ENCODE results near the gene PHOSPHO1.

Gene PHOSPHO1

DNA sequence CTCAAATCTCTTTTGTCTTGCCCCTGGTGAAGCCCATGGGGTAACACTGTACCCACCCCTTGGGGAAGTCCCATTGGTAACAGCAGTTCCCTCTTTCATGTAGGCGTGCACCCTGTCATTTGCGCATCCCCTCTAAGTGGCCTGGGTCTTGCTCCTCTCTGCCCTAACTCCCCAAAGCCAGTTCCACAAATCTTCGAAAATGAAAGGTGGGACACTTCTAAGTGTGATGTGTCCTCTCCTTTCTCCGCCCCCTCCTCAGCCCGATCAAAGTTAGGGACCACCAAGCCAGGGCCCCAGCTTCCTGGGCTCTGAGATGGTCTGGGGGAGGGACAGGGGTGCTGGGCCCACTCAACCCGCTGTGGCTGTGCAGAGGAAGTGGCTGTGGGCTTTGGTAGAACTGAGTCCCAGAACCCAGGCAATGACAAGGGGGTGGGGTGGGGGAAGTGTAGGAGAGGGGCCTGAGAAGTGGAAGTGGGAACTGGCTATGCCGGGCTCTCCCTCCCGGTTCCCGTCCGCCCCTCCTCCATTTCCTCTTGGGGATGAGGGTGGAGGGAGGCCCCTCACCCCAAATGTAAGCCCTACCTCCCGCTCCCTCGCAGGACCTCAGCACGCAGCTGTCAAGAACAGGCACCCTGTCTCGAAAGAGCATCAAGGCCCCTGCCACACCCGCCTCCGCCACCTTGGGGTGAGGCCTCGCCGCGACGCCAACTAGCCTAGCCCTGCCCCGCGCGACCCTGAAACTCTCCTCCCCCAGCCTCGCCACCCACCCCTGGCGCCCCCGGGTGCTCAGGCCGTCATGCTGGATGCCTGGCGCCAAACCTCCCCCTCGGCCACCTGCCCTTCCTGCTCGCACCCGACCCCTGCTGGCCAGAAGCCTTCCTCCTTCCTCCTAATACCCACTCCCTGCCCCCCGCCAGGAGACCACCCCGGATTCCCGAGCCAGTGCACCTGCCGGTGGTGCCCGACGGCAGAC is 11.4 kb downstream of the PHOSPHO1 start:
- H3K27me3 Mint-ChIP-seq: peaks cover 14% of the 10 kb centered on the region
- H3K4me3 Mint-ChIP-seq: peak overlapping the region; percentile 21
- H3K27ac Mint-ChIP-seq: peak overlapping the region; percentile 85
- intact Hi-C loops (cut with micrococcal nuclease): loop anchor here (2.0 kb wide), 1 partner anchor 26 kb away; no protein-coding TSS in a partner anchor
- H3K36me3 Mint-ChIP-seq (ENCODE audit: low read depth): no peaks in the 10 kb centered on the region
- H3K4me1 Mint-ChIP-seq (ENCODE audit: low read depth): peaks cover 79% of the 10 kb centered on the region
- no peaks in the 10 kb centered on the region for H3K9me3 Mint-ChIP-seq

DNA sequence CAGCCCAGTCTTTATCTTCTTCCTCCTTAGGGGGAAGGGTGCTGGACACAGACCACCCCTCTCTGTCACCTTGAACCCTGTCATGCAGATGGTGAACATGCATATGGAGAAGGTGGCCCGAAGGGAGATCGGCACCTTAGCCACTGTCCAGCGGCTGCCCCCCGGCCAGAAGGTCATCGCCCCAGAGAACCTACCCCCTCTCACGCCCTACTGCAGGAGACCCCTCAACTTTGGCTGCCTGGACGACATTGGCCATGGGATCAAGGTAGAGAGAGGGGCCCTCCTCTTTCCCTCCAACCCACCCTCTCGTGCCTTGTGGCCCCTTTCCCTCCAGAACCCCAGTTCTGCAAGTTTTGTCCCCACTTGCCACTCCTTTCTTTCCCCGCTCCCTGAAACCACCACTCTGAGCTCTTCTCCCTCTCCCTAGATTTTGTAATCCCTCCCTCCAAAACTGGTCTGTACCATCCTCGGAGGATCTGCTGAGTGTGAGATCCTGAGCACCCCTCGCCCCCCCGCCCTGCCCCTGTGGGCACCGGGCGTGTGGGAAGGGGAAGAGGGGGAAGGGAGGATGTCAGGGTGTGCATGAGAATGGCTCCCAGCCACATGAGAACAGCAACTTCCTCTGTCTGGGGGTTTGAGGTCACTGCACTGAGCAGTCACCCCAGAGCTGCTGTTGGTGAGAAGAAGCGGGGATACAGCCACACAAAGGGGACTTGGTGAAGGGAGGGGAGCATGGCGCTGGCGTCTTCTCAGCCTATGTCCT is 12.8 kb downstream of the PHOSPHO1 start:
- intact Hi-C loops (cut with micrococcal nuclease): loop anchor here (2.0 kb wide), 1 partner anchor 25 kb away; no protein-coding TSS in a partner anchor
- Mint-ChIP-seq H3K4me3 (peak overlapping the region; percentile 70), H3K36me3 (ENCODE audit: low read depth) (no peaks in the 10 kb centered on the region), H3K9me3 (no peaks in the 10 kb centered on the region), H3K4me1 (ENCODE audit: low read depth) (peaks cover 79% of the 10 kb centered on the region), H3K27ac (peak overlapping the region; percentile 85), H3K27me3 (no peaks in the 10 kb centered on the region)

DNA sequence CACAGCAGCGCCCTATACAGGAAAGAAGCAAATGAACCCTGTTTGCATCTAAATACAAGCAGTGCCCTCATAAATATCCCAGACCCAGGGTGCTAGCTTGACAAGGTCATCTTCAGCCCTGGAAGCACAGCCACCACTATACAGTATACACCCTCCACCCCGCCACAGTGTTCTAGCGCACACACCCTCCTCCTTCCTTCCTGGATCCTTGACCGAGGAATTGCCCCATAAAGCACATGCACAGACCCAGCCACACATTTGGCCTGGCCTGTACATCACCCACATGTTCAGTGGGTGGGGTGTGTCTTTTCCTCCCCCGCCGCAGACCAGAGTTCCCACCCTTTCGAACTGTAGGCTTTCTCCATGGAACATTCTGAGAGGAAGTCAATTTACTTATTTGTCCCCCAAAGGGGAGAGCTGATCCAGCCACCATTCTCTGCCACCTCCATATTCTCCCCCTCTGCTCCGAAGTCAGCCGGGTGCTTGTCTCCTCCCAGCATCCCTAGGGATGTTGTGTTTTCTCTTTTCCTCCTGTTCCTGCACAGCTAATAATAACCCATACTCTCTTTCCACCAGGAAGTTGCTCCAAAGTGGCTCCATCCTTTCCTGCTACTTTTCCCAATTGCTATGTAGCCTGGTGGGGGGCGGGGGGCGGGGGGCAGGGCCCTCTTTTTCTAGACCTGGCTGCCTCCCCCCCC is 13.5 kb downstream of the PHOSPHO1 start:
- Mint-ChIP-seq H3K36me3 (ENCODE audit: low read depth) (no peaks in the 10 kb centered on the region), H3K27me3 (no peaks in the 10 kb centered on the region), H3K9me3 (no peaks in the 10 kb centered on the region), H3K4me1 (ENCODE audit: low read depth) (peaks cover 80% of the 10 kb centered on the region), H3K27ac (peak overlapping the region; percentile 85), H3K4me3 (peak overlapping the region; percentile 27)
- intact Hi-C loops (cut with micrococcal nuclease): no loop called here

DNA sequence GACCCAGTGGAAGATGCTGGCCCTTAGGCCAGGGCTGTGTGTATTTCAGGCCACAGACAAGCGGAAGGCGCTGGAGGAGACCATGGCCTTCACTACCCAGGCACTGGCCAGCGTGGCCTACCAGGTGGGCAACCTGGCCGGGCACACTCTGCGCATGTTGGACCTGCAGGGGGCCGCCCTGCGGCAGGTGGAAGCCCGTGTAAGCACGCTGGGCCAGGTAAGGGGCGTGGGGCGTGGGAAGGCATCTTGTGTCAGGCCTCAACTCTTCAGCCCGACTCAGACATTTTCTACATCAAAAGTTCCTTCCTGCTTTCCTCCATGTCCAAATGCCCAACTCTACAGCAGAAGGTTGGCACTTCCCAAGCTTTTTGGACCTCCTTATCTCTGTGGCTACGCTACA is 14.1 kb downstream of the PHOSPHO1 start:
- peak overlapping the region; percentile 85 for H3K27ac Mint-ChIP-seq
- no peaks in the 10 kb centered on the region for H3K27me3 Mint-ChIP-seq
- H3K9me3 Mint-ChIP-seq: no peaks in the 10 kb centered on the region
- peaks cover 83% of the 10 kb centered on the region for H3K4me1 Mint-ChIP-seq (ENCODE audit: low read depth)
- H3K4me3 Mint-ChIP-seq: no peak overlapping the region
- intact Hi-C loops (cut with micrococcal nuclease): no loop called here
- H3K36me3 Mint-ChIP-seq (ENCODE audit: low read depth): no peaks in the 10 kb centered on the region

DNA sequence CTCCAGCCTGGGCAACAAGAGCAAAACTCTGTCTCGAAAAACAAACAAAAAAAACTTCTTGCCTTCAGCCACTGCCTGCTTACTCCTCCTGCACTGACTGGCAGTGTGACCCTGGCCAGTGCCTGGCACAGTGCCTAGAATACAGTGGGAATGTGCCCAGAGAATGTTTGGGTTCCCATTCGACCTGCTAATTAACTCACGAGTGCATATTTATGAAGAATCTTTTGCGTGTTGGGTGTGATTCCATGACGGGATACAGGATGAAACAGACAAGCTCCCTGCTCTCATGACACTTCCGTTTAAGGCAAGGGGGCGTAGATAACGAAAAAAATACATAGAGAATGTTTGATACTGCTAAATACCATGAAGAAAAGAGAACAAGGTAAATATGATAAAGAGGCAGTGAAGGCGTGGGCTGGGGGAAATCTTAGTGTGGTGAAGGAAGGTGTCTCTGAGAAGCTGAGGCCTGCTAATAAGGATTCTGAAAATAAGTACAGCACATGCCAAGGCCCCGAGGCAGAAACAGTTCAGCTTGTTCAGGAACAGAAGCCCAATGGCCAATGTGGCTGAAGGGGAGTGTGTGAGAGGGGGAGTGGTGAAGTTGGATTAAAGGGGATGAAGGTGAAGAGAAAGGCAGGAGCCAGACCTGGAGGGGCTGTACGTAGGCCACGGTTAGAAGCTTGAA is 15.8 kb downstream of the PHOSPHO1 start:
- no peaks in the 10 kb centered on the region for H3K36me3 Mint-ChIP-seq (ENCODE audit: low read depth)
- H3K27me3 Mint-ChIP-seq: no peaks in the 10 kb centered on the region
- no peaks in the 10 kb centered on the region for H3K9me3 Mint-ChIP-seq
- no peak overlapping the region for H3K4me3 Mint-ChIP-seq
- peaks cover 92% of the 10 kb centered on the region for H3K4me1 Mint-ChIP-seq (ENCODE audit: low read depth)
- intact Hi-C loops (cut with micrococcal nuclease): no loop called here
- H3K27ac Mint-ChIP-seq: peak overlapping the region; percentile 85

DNA sequence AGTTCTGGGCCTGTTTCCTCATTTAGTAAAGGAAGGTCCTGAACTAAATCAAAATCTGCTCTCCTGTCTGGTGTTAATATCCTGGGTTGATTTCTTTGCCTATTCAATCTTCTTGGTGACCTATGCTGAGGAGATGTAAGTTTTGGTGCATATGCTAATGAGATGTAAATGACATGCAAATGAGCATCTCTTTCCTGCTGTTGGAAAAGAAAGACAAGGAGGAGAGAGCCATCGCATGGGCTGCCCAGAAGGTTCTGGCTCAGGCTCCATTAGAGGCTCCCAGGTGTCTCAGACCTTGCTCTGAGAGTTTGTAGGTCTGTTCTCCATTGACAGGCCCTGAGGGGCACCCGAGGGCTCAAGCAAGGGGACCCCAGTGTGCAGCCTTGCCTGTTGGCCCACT is 16.7 kb downstream of the PHOSPHO1 start:
- Mint-ChIP-seq H3K36me3 (ENCODE audit: low read depth) (no peaks in the 10 kb centered on the region), H3K4me1 (ENCODE audit: low read depth) (peaks cover 92% of the 10 kb centered on the region), H3K4me3 (no peak overlapping the region), H3K9me3 (no peaks in the 10 kb centered on the region), H3K27me3 (no peaks in the 10 kb centered on the region), H3K27ac (peak overlapping the region; percentile 28)
- intact Hi-C loops (cut with micrococcal nuclease): no loop called here

DNA sequence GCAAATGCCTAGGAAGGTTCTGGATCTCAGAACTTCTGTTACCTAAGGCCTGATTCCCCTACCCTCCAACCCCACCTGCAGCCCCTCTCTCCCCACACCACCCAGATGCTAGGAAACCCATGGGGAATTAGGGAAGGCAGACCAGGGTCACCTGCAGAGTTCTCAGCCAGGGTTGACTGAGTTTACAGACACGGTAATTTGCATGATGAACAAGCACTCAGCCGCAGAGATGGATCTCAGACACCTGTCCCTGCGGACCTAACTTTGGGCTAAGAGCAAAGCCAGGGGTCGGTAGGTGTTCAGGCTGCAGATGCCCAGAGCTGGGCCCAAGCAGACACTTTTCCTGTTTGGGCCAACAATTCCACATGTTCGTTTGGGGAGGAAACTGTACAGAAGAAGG is 17.2 kb downstream of the PHOSPHO1 start:
- H3K9me3 Mint-ChIP-seq: no peaks in the 10 kb centered on the region
- H3K27me3 Mint-ChIP-seq: no peaks in the 10 kb centered on the region
- intact Hi-C loops (cut with micrococcal nuclease): no loop called here
- peak overlapping the region; percentile 28 for H3K27ac Mint-ChIP-seq
- peaks cover 90% of the 10 kb centered on the region for H3K4me1 Mint-ChIP-seq (ENCODE audit: low read depth)
- no peaks in the 10 kb centered on the region for H3K36me3 Mint-ChIP-seq (ENCODE audit: low read depth)
- no peak overlapping the region for H3K4me3 Mint-ChIP-seq

DNA sequence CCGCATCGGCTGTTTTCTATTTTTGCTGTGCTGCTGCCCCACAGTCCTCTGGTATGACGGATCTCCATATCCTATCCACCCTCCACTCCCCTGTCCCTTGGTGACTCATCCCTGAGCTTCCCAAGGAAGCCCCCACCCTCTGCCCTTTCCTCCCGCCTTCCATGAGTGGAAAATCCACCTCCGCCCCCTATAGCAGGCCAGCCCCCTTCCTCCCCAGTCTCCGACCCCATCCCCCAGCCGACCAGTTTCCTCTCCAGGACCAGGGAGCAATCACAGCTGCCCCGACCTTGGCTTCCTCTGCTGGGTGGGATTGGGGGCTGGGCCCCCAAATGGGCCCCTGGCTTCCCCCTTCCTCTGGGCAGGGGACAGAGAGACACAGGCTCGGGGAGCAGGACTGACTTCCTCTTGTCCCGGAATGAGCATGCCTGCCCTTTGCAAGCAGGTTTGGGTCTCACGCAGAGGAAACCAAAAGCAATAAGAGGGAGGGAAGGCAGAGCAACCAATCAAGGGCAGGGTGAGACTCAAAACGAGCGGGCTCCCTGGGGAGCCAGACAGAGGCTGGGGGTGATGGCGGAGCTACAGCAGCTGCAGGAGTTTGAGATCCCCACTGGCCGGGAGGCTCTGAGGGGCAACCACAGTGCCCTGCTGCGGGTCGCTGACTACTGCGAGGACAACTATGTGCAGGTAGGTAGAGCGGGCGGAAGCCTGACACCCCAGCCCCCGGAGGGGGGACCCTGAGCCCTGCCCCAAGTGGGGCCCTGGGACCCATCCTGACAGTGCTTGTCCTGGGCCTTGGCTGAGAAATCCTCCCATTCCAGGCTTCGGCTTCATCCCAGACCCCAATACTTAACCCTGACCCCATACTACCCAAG is 20.2 kb downstream of the PHOSPHO1 start, which contains the start of the genes ABI3 and GNGT2:
Gene ABI3 (plus strand): TSS at position 550 of the 872 bp plus-strand sequence. CDS start 18 bp downstream, at position 568.
Gene GNGT2 (minus strand): TSS at position 417 of the 872 bp plus-strand sequence. CDS start 3,152 bp downstream, outside the sequence.
- Mint-ChIP-seq H3K36me3 (ENCODE audit: low read depth) (no peaks in the 10 kb centered on the region), H3K27ac (peak within 1 kb of the TSS; percentile 79), H3K4me1 (ENCODE audit: low read depth) (peaks cover 83% of the 10 kb centered on the region), H3K4me3 (peak within 1 kb of the TSS; percentile 43), H3K9me3 (no peaks in the 10 kb centered on the region), H3K27me3 (peaks cover 7% of the 10 kb centered on the region)
- intact Hi-C loops (cut with micrococcal nuclease): no loop called here

DNA sequence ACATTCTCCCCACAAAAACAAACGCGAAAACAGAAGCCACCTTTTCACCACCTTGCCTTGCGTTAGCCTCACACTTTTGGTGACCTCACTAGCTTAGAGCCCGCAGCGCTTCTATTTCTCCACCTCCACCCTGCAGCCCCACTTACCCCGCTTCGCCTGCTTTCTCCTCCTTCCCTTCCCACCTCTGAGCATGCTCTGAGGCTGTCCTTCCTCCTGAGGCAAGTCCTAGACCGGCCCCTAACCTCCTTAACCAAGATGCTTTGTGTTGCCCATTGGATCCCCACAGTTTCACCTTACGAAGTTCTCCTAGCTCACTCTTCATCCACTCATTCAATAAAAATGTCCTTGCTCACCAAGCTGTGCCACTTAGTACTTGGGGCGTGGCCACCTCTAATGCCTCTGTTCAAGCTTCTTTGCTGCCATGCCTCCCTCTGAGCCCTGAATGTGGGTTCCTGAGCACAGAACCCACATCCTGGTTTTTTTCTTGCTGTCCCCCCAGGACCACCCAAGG is 21.5 kb downstream of the PHOSPHO1 start:
- H3K36me3 Mint-ChIP-seq (ENCODE audit: low read depth): no peaks in the 10 kb centered on the region
- H3K27me3 Mint-ChIP-seq: peaks cover 9% of the 10 kb centered on the region
- no peak overlapping the region for H3K4me3 Mint-ChIP-seq
- peaks cover 83% of the 10 kb centered on the region for H3K4me1 Mint-ChIP-seq (ENCODE audit: low read depth)
- H3K27ac Mint-ChIP-seq: peak overlapping the region; percentile 31
- intact Hi-C loops (cut with micrococcal nuclease): no loop called here
- H3K9me3 Mint-ChIP-seq: no peaks in the 10 kb centered on the region

DNA sequence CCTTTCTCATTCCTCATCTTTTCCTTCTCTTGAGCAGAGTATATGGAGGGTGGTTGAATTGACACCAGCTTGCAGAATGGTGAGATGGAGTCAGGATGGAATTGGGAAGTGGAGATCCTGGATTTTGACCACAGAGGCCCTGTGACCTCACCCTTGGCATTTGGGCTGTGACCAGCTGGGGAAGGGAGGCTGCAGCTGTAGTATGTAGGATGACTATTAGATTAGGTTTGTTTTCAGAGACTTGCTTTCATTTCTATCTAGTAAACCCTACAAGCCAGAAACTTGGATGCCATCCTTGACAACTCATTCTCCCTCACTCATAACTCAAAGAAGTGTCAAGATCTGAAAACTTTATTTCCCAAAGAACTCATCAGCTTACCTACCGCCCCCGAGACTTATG is 26.1 kb downstream of the PHOSPHO1 start:
- peaks cover 74% of the 10 kb centered on the region for H3K4me1 Mint-ChIP-seq (ENCODE audit: low read depth)
- no peaks in the 10 kb centered on the region for H3K9me3 Mint-ChIP-seq
- H3K4me3 Mint-ChIP-seq: no peak overlapping the region
- H3K27ac Mint-ChIP-seq: peak overlapping the region; percentile 12
- intact Hi-C loops (cut with micrococcal nuclease): no loop called here
- H3K36me3 Mint-ChIP-seq (ENCODE audit: low read depth): no peaks in the 10 kb centered on the region
- peaks cover 17% of the 10 kb centered on the region for H3K27me3 Mint-ChIP-seq

DNA sequence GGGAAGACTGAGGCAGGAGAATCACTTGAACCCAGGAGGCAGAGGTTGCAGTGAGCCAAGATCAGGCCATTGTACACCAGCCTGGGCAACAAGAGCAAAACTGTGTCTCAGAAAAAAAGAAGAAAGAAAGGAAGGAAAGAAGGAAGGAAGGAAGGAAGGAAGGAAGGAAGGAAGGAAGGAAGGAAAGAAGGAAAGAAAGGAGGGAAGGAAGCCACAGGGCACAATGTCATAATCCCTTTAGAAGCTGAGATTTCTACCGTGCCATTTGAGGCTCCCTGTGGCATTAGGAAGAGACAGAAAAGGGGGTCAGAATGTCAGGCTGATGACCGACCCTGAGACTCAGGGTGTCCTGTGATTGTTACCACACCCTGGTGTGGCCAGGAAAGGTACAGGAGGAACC is 26.8 kb downstream of the PHOSPHO1 start:
- Mint-ChIP-seq H3K27ac (peak overlapping the region; percentile 12), H3K27me3 (peaks cover 17% of the 10 kb centered on the region), H3K36me3 (ENCODE audit: low read depth) (no peaks in the 10 kb centered on the region), H3K9me3 (no peaks in the 10 kb centered on the region), H3K4me1 (ENCODE audit: low read depth) (peaks cover 67% of the 10 kb centered on the region), H3K4me3 (no peak overlapping the region)
- intact Hi-C loops (cut with micrococcal nuclease): no loop called here

DNA sequence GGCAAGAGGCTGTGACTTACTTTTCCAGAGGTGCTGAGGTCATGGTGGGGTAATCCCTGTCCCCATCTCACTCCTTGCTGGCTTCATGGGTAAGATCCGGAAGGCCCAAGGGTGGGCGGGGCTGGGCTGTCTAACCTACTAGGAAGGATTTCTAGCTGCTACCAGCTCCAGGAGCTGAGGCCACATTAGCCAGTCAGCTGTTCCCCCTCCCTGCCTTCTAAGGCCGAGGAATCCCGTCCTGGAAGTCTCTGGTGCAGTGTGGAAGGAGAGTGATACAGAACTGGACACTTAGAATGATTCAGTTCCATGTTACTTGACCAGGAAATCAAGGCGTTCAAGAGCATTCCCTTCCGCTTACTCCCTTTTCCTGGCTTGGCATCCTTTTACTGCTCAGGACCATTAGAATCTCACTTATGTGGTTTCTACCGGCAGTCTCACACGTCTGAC is 29.1 kb downstream of the PHOSPHO1 start:
- H3K9me3 Mint-ChIP-seq: no peaks in the 10 kb centered on the region
- peaks cover 53% of the 10 kb centered on the region for H3K4me1 Mint-ChIP-seq (ENCODE audit: low read depth)

More for the DNA sequence above, 29.1 kb downstream of the PHOSPHO1 start:
- Mint-ChIP-seq H3K27ac (no peak overlapping the region), H3K27me3 (peaks cover 15% of the 10 kb centered on the region), H3K4me3 (no peak overlapping the region), H3K36me3 (ENCODE audit: low read depth) (no peaks in the 10 kb centered on the region)
- intact Hi-C loops (cut with micrococcal nuclease): no loop called here

All from dendritic cell treated with granulocyte-macrophage colony-stimulating factor and Interleukin-4, amounts not matched to agents 40 ng/mL and 50 ng/mL, for 4 days (primary cell).